Fibroblast of skin of back (primary cell): Measurements from ENCODE around the gene STIMATE.

ENCODE experiments used
- DNase-seq: peaks from one replicate; pipeline ENCODE4 v3.0.0-alpha.2; 2013

STIMATE gene

GRCh38 chr3:52816199-52816598 lies 81.1 kb downstream of the STIMATE start:
- DNase-seq = no peak

GRCh38 chr3:52813810-52814209 lies 83.5 kb downstream of the STIMATE start:
- no peak for DNase-seq

GRCh38 chr3:52811452-52812011 lies 85.8 kb downstream of the STIMATE start:
- DNase-seq = no peak

- no peak for DNase-seq
These were observed 86.4 kb downstream of the STIMATE start for GRCh38 chr3:52810923-52811322.

GRCh38 chr3:52809662-52810377 lies 87.5 kb downstream of the STIMATE start:
- no peak for DNase-seq

GRCh38 chr3:52809149-52809548 lies 88.2 kb downstream of the STIMATE start:
- no peak for DNase-seq

- DNase-seq = no peak
These were observed 91.9 kb downstream of the STIMATE start for GRCh38 chr3:52805270-52806039.

GRCh38 chr3:52801839-52802238 lies 95.5 kb downstream of the STIMATE start:
- peak; percentile 30 for DNase-seq

GRCh38 chr3:52800079-52800478 lies 97.3 kb downstream of the STIMATE start:
- no peak for DNase-seq

GRCh38 chr3:52798978-52799476 lies 98.3 kb downstream of the STIMATE start:
- no peak for DNase-seq

- DNase-seq = peak; percentile 13
These were observed 98.9 kb downstream of the STIMATE start for GRCh38 chr3:52798376-52798977.

- DNase-seq = no peak
These were observed 100.9 kb downstream of the STIMATE start for GRCh38 chr3:52796411-52796810.

- DNase-seq = no peak
These were observed 101.9 kb downstream of the STIMATE start for GRCh38 chr3:52795298-52795900.

- no peak for DNase-seq
These were observed 102.7 kb downstream of the STIMATE start, which contains the start of gene ITIH3 for GRCh38 chr3:52794612-52795099. TSS of gene ITIH3 (plus strand) at chr3:52794796. CDS start at chr3:52794804, 8 bp downstream.

- DNase-seq = no peak
These were observed 103.4 kb downstream of the STIMATE start for GRCh38 chr3:52793702-52794611.

- peak; percentile 16 for DNase-seq
These were observed 104.2 kb downstream of the STIMATE start for GRCh38 chr3:52792961-52793695.

GRCh38 chr3:52792413-52792812 lies 104.9 kb downstream of the STIMATE start:
- no peak for DNase-seq

- DNase-seq = no peak
These were observed 105.4 kb downstream of the STIMATE start for GRCh38 chr3:52791928-52792327.

- no peak for DNase-seq
These were observed 106.0 kb downstream of the STIMATE start for GRCh38 chr3:52791366-52791765.

- no peak for DNase-seq
These were observed 106.6 kb downstream of the STIMATE start for GRCh38 chr3:52790741-52791140.

GRCh38 chr3:52790337-52790736 lies 107.0 kb downstream of the STIMATE start:
- DNase-seq = no peak
